ENCODE measurements around the gene FBXL19. TPM values are rescaled to one million over a fixed set of nuclear protein-coding genes. Genes with fewer than 3 reads are reported as not detected.
A peak's percentile ranks its signal among the peaks of the same experiment; 100 is the strongest.

Gene FBXL19
- total RNA-seq, 6 experiments from 2014 or later: 21.9 to 25.8 (median 23.4) TPM

GRCh38 chr16:30893417-30893743, 30.0 kb upstream of the FBXL19 start:
- H3K4me1 Mint-ChIP-seq (ENCODE audit: low read depth): peaks cover 43% of the 10 kb centered on the region
- TF ChIP-seq CTCF (IDR thresholded peaks at IDR 0.05): no peak
- peak overlapping the region; percentile 68 for H3K27ac Mint-ChIP-seq
- H3K4me3 Mint-ChIP-seq: peak overlapping the region; percentile 94
- DNase-seq: no peak
- peaks cover 28% of the 10 kb centered on the region for H3K36me3 Mint-ChIP-seq (ENCODE audit: low read depth)
- H3K9me3 Mint-ChIP-seq: no peaks in the 10 kb centered on the region
- peaks cover 6% of the 10 kb centered on the region; the same call in 1 of the 2 replicates for H3K27me3 Mint-ChIP-seq (ENCODE audit: insufficient read depth)

GRCh38 chr16:30893744-30894539, 29.4 kb upstream of the FBXL19 start, which contains the start of gene BCL7C:
TSS of gene BCL7C (minus strand) at chr16:30894077. CDS start at chr16:30893944, 133 bp downstream.
- H3K27ac Mint-ChIP-seq: peak within 1 kb of the TSS; percentile 100
- H3K9me3 Mint-ChIP-seq: no peaks in the 10 kb centered on the region
- H3K27me3 Mint-ChIP-seq (ENCODE audit: insufficient read depth): peaks cover 6% of the 10 kb centered on the region; the same call in 1 of the 2 replicates
- peaks cover 43% of the 10 kb centered on the region for H3K4me1 Mint-ChIP-seq (ENCODE audit: low read depth)
- peak; percentile 61 for TF ChIP-seq CTCF (IDR thresholded peaks at IDR 0.05)
- peak within 1 kb of the TSS; percentile 94 for H3K4me3 Mint-ChIP-seq
- H3K36me3 Mint-ChIP-seq (ENCODE audit: low read depth): peaks cover 23% of the 10 kb centered on the region
- DNase-seq: peak; percentile 80

- Mint-ChIP-seq H3K4me1 (ENCODE audit: low read depth) (peaks cover 40% of the 10 kb centered on the region), H3K9me3 (no peaks in the 10 kb centered on the region), H3K27ac (peak overlapping the region; percentile 100), H3K27me3 (ENCODE audit: insufficient read depth) (peaks cover 6% of the 10 kb centered on the region; the same call in 1 of the 2 replicates), H3K36me3 (ENCODE audit: low read depth) (peaks cover 20% of the 10 kb centered on the region), H3K4me3 (peak overlapping the region; percentile 83)
- TF ChIP-seq CTCF (IDR thresholded peaks at IDR 0.05): no peak
- DNase-seq: no peak
Measured at GRCh38 chr16:30894540-30895368, 28.6 kb upstream of the FBXL19 start.

GRCh38 chr16:30895627-30896260, 27.6 kb upstream of the FBXL19 start:
- peak overlapping the region; percentile 98 for H3K4me3 Mint-ChIP-seq
- peak; percentile 69 for DNase-seq
- no peak for TF ChIP-seq CTCF (IDR thresholded peaks at IDR 0.05)
- peaks cover 14% of the 10 kb centered on the region for H3K36me3 Mint-ChIP-seq (ENCODE audit: low read depth)
- H3K27me3 Mint-ChIP-seq (ENCODE audit: insufficient read depth): peaks cover 4% of the 10 kb centered on the region; the same call in 1 of the 2 replicates
- H3K9me3 Mint-ChIP-seq: no peaks in the 10 kb centered on the region
- H3K27ac Mint-ChIP-seq: peak overlapping the region; percentile 100
- peaks cover 38% of the 10 kb centered on the region for H3K4me1 Mint-ChIP-seq (ENCODE audit: low read depth)

- no peak for TF ChIP-seq CTCF (IDR thresholded peaks at IDR 0.05)
- peaks cover 4% of the 10 kb centered on the region; the same call in 1 of the 2 replicates for H3K27me3 Mint-ChIP-seq (ENCODE audit: insufficient read depth)
- no peaks in the 10 kb centered on the region for H3K9me3 Mint-ChIP-seq
- H3K27ac Mint-ChIP-seq: peak within 1 kb of the TSS; percentile 100
- H3K36me3 Mint-ChIP-seq (ENCODE audit: low read depth): peaks cover 16% of the 10 kb centered on the region
- peak; percentile 74 for DNase-seq
- H3K4me3 Mint-ChIP-seq: peak within 1 kb of the TSS; percentile 98
- peaks cover 38% of the 10 kb centered on the region for H3K4me1 Mint-ChIP-seq (ENCODE audit: low read depth)
Measured at GRCh38 chr16:30896261-30896888, 27.0 kb upstream of the FBXL19 start, which contains the start of gene CTF1. TSS of gene CTF1 (plus strand) at chr16:30896614. CDS start at chr16:30896644, 30 bp downstream.

Measured in HFFc6 (cell line).